Liver (tissue), 9 donors: ENCODE results near the gene ZNF492. TPM values are rescaled to one million over a fixed set of nuclear protein-coding genes. Genes with fewer than 3 reads are reported as not detected.
A peak's percentile ranks its signal among the peaks of the same experiment; 100 is the strongest.

Experiments used
- DNase-seq: peaks from one replicate; pipeline ENCODE4 v3.0.0-alpha.2; 2017; ENCODE audit warnings: low spot score
- H3K27ac ChIP-seq, 2 donors: one replicate each; pipeline ENCODE4 v1.7.0; 2013; ENCODE audit warnings: inconsistent platforms in 2 of 2, low read length in 2 of 2, control low read depth in 1 of 2, low read depth in 1 of 2, mild to moderate bottlenecking in 1 of 2
- H3K27me3 ChIP-seq, 4 donors: one replicate each; pipeline versions ENCODE4 v1.6.1 to v1.7.0; 2013; ENCODE audit warnings: low read length in 3 of 4, inconsistent platforms in 1 of 4, mild to moderate bottlenecking in 1 of 4, moderate library complexity in 1 of 4; ENCODE audit not compliant: control insufficient read depth in 4 of 4, insufficient read depth in 4 of 4
- H3K36me3 ChIP-seq, 4 donors: one replicate each; pipeline versions ENCODE4 v1.6.1 to v1.7.0; 2013; ENCODE audit warnings: low read length in 3 of 4, mild to moderate bottlenecking in 3 of 4, low read depth in 1 of 4, moderate library complexity in 1 of 4; ENCODE audit not compliant: control insufficient read depth in 4 of 4, insufficient read depth in 3 of 4
- H3K4me1 ChIP-seq, 4 donors: one replicate each; pipeline versions ENCODE4 v1.6.1 to v1.7.0; 2013; ENCODE audit warnings: low read length in 3 of 4, mild to moderate bottlenecking in 3 of 4, moderate library complexity in 1 of 4; ENCODE audit not compliant: control insufficient read depth in 4 of 4, insufficient read depth in 4 of 4
- H3K4me3 ChIP-seq, 3 donors: one replicate each; pipeline versions ENCODE4 v1.6.1 to v1.7.0; 2013; ENCODE audit warnings: low read length in 3 of 3, control low read depth in 1 of 3, low read depth in 1 of 3, mild to moderate bottlenecking in 1 of 3
- H3K9ac ChIP-seq, 2 donors: one replicate each; pipeline ENCODE4 v1.7.0; 2013; ENCODE audit warnings: low read length in 2 of 2, mild to moderate bottlenecking in 2 of 2, moderate library complexity in 2 of 2, control low read depth in 1 of 2, low read depth in 1 of 2
- H3K9me3 ChIP-seq, 4 donors: one replicate each; pipeline versions ENCODE4 v1.6.1 to v1.7.0; 2013; ENCODE audit warnings: low read length in 3 of 4; ENCODE audit not compliant: control insufficient read depth in 4 of 4
- ATF3 ChIP-seq: IDR thresholded peaks from 2 replicates; pipeline ENCODE4 v1.6.1; 2016; ENCODE audit warnings: antibody characterized with exemption
- EGR1 ChIP-seq, 2 donors: IDR thresholded peaks; 2 replicates each; pipeline ENCODE4 v1.6.1; 2016 to 2018; ENCODE audit warnings: antibody characterized with exemption in 2 of 2, low read depth in 2 of 2
- FOXA1 ChIP-seq: IDR thresholded peaks from 2 replicates; pipeline ENCODE4 v1.6.1; 2016; ENCODE audit warnings: antibody characterized with exemption
- FOXA2 ChIP-seq: IDR thresholded peaks from 2 replicates; pipeline ENCODE4 v1.6.1; 2016; ENCODE audit warnings: antibody characterized with exemption
- GABPA ChIP-seq, 2 donors: IDR thresholded peaks in 1 of 2; conservative IDR thresholded peaks in 1 of 2; 2 replicates each; pipeline ENCODE4 v1.6.1; 2016; ENCODE audit warnings: antibody characterized with exemption in 2 of 2, mild to moderate bottlenecking in 1 of 2, moderate library complexity in 1 of 2
- HNF4A ChIP-seq, 2 donors: conservative IDR thresholded peaks; 2 replicates each; pipeline ENCODE4 v1.6.1; 2016; ENCODE audit warnings: antibody characterized with exemption in 2 of 2, mild to moderate bottlenecking in 2 of 2
- HNF4G ChIP-seq: IDR thresholded peaks from 2 replicates; pipeline ENCODE4 v1.6.1; 2016; ENCODE audit warnings: antibody characterized with exemption
- JUND ChIP-seq, 2 donors: IDR thresholded peaks; 2 replicates each; pipeline ENCODE4 v1.6.1; 2016; ENCODE audit warnings: antibody characterized with exemption in 2 of 2
- NR2F2 ChIP-seq: IDR thresholded peaks from 2 replicates; pipeline ENCODE4 v1.6.1; 2016; ENCODE audit warnings: antibody characterized with exemption
- RAD21 ChIP-seq, 2 donors: IDR thresholded peaks; 2 replicates each; pipeline ENCODE4 v1.6.1; 2016; ENCODE audit warnings: antibody characterized with exemption in 2 of 2, mild to moderate bottlenecking in 2 of 2
- RXRA ChIP-seq, 2 donors: IDR thresholded peaks; 2 replicates each; pipeline ENCODE4 v1.6.1; 2017 to 2018; ENCODE audit warnings: antibody characterized with exemption in 2 of 2, mild to moderate bottlenecking in 1 of 2
- SP1 ChIP-seq: IDR thresholded peaks from 2 replicates; pipeline ENCODE4 v1.6.1; 2018; ENCODE audit warnings: antibody characterized with exemption, mild to moderate bottlenecking
- TAF1 ChIP-seq: conservative IDR thresholded peaks from 2 replicates; pipeline ENCODE4 v1.6.1; 2016; ENCODE audit warnings: antibody characterized with exemption, mild to moderate bottlenecking
- YY1 ChIP-seq: IDR thresholded peaks from 2 replicates; pipeline ENCODE4 v1.6.1; 2016; ENCODE audit warnings: antibody characterized with exemption, mild to moderate bottlenecking
- ZBTB33 ChIP-seq: IDR thresholded peaks from 2 replicates; pipeline ENCODE4 v1.6.1; 2016; ENCODE audit warnings: antibody characterized with exemption
- WGBS: extraction: QIAGEN DNeasy Blood & Tissue Kit; methylation state at CpG from one replicate; pipeline ENCODE4 v1.1.7; 2013; 5-methylcytosine and 5-hydroxymethylcytosine counted together
- polyA plus RNA-seq, 2 donors: library from polyadenylated mRNA; stranded (reverse) in 1 of 2; unstranded in 1 of 2; fragments of 200-250 nt in 1 of 2; fragments of >200 nt in 1 of 2; fragmentation: Nextera tagmentation in 1 of 2; extraction: Ambion mirVana in 1 of 2; gene quantifications; one replicate each; pipeline versions ENCODE4 v1.2.1 to v1.2.3, GENCODE V29; 2013 to 2015
- total RNA-seq, 2 donors: library from RNA; depleted of rRNA; stranded (reverse); fragments of >200 nt; gene quantifications; one replicate each; pipeline ENCODE4 v1.2.3, GENCODE V29; 2014
- TF ChIP-seq, protein P1 (sequence below): IDR thresholded peaks from 2 replicates; pipeline ENCODE4 v1.6.1; 2016; ENCODE audit warnings: antibody characterized with exemption, mild to moderate bottlenecking
- TF ChIP-seq, protein P2 (sequence below): fragments of 150-350 bp; IDR thresholded peaks from 2 replicates; pipeline ENCODE4 v1.5.1; 2017; ENCODE audit warnings: improper control_type of control experiment, low read depth, low read length; ENCODE audit not compliant: missing input control
- TF ChIP-seq, protein P3 (sequence below): IDR thresholded peaks from 2 replicates; pipeline ENCODE4 v1.6.1; 2016; ENCODE audit warnings: antibody characterized with exemption
- donor health status: healthy.
- donor health status: healthy.
- donor health status: healthy.
- donor health status: healthy.
- donor health status: healthy.

ZNF492 gene
- total and polyA plus RNA-seq, 4 donors: under 0.01 to 2.4 (median 0.01) TPM; not detected in 1

DNA sequence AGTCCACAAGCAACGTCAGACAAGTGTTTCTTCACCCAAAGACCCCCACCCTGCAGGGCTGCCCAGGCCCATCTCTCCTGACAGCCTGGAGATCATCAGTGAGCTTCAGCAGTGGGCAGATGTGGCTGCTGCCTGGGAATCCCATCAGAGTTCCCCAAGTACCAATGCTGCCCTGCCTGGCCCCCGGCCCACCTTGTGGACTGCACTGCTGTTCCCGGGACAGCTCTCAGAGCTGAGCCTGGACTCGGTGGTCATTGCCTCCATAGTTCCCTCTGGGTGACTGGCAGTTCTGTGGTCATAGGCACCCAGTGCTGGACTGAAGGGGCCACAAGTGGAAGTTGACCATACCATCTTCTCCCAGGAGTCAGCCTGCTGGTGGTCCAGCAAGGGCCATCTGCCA, 24.5 kb upstream of the ZNF492 start:
- no peak overlapping the region for H3K27ac ChIP-seq
- H3K4me3 ChIP-seq: no peak overlapping the region
- no peaks in the 10 kb centered on the region for H3K27me3 ChIP-seq
- peak; percentile 6 for DNase-seq
- no peak overlapping the region for H3K9ac ChIP-seq
- H3K9me3 ChIP-seq: peaks cover 0 to 2% (median 2%) of the 10 kb centered on the region in 4 donors
- TF ChIP-seq HNF4A (conservative IDR thresholded peaks at IDR 0.05) (no peak), FOXA1 (no peak), ZBTB33 (no peak), NR2F2 (no peak), YY1 (no peak), EGR1 (IDR thresholded peaks at IDR 0.05; ENCODE audit: low read depth in 2 of 2) (no peak), TAF1 (no peak), RXRA (IDR thresholded peaks at IDR 0.05) (no peak), SP1 (no peak)
- TF ChIP-seq, protein P1, sequence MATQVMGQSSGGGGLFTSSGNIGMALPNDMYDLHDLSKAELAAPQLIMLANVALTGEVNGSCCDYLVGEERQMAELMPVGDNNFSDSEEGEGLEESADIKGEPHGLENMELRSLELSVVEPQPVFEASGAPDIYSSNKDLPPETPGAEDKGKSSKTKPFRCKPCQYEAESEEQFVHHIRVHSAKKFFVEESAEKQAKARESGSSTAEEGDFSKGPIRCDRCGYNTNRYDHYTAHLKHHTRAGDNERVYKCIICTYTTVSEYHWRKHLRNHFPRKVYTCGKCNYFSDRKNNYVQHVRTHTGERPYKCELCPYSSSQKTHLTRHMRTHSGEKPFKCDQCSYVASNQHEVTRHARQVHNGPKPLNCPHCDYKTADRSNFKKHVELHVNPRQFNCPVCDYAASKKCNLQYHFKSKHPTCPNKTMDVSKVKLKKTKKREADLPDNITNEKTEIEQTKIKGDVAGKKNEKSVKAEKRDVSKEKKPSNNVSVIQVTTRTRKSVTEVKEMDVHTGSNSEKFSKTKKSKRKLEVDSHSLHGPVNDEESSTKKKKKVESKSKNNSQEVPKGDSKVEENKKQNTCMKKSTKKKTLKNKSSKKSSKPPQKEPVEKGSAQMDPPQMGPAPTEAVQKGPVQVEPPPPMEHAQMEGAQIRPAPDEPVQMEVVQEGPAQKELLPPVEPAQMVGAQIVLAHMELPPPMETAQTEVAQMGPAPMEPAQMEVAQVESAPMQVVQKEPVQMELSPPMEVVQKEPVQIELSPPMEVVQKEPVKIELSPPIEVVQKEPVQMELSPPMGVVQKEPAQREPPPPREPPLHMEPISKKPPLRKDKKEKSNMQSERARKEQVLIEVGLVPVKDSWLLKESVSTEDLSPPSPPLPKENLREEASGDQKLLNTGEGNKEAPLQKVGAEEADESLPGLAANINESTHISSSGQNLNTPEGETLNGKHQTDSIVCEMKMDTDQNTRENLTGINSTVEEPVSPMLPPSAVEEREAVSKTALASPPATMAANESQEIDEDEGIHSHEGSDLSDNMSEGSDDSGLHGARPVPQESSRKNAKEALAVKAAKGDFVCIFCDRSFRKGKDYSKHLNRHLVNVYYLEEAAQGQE: no peak
- H3K4me1 ChIP-seq: no peaks in the 10 kb centered on the region
- no peaks in the 10 kb centered on the region for H3K36me3 ChIP-seq
- WGBS: 65% methylated on average over 4 of the region's 4 CpGs

DNA sequence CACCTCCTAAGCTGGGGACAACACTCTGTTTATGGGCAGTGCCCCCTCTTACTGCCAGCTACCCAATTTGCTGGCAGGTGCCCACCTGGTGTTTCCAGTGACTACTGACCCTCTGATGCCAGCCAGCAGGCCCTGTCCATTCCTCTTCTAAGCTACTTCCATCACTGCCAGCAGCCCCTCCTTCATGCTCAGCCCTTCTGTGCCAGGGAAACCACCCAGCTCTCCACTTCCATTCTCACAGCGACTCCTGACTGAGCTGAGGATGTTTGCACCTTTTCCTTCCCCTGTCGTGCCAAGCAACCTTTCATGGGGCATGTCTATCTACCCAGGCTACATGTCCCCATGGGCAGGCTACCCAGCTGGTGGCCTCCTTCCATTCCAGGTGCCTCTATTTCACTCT, 24.0 kb upstream of the ZNF492 start:
- TF ChIP-seq HNF4A (conservative IDR thresholded peaks at IDR 0.05): no peak
- TF ChIP-seq ATF3: no peak
- TF ChIP-seq EGR1 (IDR thresholded peaks at IDR 0.05; ENCODE audit: low read depth in 2 of 2): no peak
- no peak for TF ChIP-seq FOXA2
- no peak for TF ChIP-seq NR2F2
- TF ChIP-seq SP1: no peak
- no peak for TF ChIP-seq GABPA (IDR thresholded peaks at IDR 0.05 in 1 of 2, conservative IDR thresholded peaks at IDR 0.05 in 1 of 2)
- no peak for TF ChIP-seq RAD21 (IDR thresholded peaks at IDR 0.05)
- no peak for TF ChIP-seq JUND (IDR thresholded peaks at IDR 0.05)
- TF ChIP-seq, protein P2, sequence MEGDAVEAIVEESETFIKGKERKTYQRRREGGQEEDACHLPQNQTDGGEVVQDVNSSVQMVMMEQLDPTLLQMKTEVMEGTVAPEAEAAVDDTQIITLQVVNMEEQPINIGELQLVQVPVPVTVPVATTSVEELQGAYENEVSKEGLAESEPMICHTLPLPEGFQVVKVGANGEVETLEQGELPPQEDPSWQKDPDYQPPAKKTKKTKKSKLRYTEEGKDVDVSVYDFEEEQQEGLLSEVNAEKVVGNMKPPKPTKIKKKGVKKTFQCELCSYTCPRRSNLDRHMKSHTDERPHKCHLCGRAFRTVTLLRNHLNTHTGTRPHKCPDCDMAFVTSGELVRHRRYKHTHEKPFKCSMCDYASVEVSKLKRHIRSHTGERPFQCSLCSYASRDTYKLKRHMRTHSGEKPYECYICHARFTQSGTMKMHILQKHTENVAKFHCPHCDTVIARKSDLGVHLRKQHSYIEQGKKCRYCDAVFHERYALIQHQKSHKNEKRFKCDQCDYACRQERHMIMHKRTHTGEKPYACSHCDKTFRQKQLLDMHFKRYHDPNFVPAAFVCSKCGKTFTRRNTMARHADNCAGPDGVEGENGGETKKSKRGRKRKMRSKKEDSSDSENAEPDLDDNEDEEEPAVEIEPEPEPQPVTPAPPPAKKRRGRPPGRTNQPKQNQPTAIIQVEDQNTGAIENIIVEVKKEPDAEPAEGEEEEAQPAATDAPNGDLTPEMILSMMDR: no peak
- TF ChIP-seq, protein P1: no peak
- no peak for TF ChIP-seq YY1
- TF ChIP-seq ZBTB33: no peak
- TF ChIP-seq, protein P3, sequence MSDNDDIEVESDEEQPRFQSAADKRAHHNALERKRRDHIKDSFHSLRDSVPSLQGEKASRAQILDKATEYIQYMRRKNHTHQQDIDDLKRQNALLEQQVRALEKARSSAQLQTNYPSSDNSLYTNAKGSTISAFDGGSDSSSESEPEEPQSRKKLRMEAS: no peak
- TF ChIP-seq TAF1: no peak
- TF ChIP-seq HNF4G: no peak
- no peak for TF ChIP-seq RXRA (IDR thresholded peaks at IDR 0.05)
- TF ChIP-seq FOXA1: no peak
- H3K9ac ChIP-seq: no peak overlapping the region
- no peak overlapping the region for H3K4me3 ChIP-seq
- no peak overlapping the region for H3K27ac ChIP-seq
- H3K9me3 ChIP-seq: peaks cover 0 to 2% (median under 1%) of the 10 kb centered on the region in 4 donors
- DNase-seq: no peak
- 66% methylated on average over 2 of the region's 2 CpGs for WGBS
- H3K4me1 ChIP-seq: no peaks in the 10 kb centered on the region
- no peaks in the 10 kb centered on the region for H3K27me3 ChIP-seq
- no peaks in the 10 kb centered on the region for H3K36me3 ChIP-seq
